ENCODE results near the gene SLC25A22. TPM values are rescaled to one million over a fixed set of nuclear protein-coding genes. Genes with fewer than 3 reads are reported as not detected.

The SLC25A22 gene
- total RNA-seq, 2 experiments from 2014 or later: 35.7 to 38.3 TPM

GRCh38 chr11:773425-773824 is 24.7 kb downstream of the SLC25A22 start:
- peaks cover 7% of the 10 kb centered on the region for H3K36me3 Mint-ChIP-seq (ENCODE audit: low read depth)
- peaks cover 18% of the 10 kb centered on the region for H3K4me1 Mint-ChIP-seq
- no peak for DNase-seq
- no peaks in the 10 kb centered on the region for H3K27me3 Mint-ChIP-seq
- no peak overlapping the region for H3K27ac Mint-ChIP-seq
- POLR2A ChIA-PET: no interaction called here
- CTCF ChIA-PET: no interaction called here
- no peaks in the 10 kb centered on the region for H3K9me3 Mint-ChIP-seq
- no peak overlapping the region for H3K4me3 Mint-ChIP-seq

- CTCF ChIA-PET: interaction anchor here (1.0 kb wide), 1 partner anchor 34 kb away, joined by 4 read pairs; no protein-coding TSS in a partner anchor
- Mint-ChIP-seq H3K9me3 (no peaks in the 10 kb centered on the region), H3K4me1 (peaks cover 18% of the 10 kb centered on the region), H3K4me3 (no peak overlapping the region), H3K27me3 (no peaks in the 10 kb centered on the region), H3K27ac (no peak overlapping the region), H3K36me3 (ENCODE audit: low read depth) (peaks cover 7% of the 10 kb centered on the region)
- POLR2A ChIA-PET: no interaction called here
- no peak for DNase-seq
Measured at GRCh38 chr11:772429-773390, 25.4 kb downstream of the SLC25A22 start.

DNA sequence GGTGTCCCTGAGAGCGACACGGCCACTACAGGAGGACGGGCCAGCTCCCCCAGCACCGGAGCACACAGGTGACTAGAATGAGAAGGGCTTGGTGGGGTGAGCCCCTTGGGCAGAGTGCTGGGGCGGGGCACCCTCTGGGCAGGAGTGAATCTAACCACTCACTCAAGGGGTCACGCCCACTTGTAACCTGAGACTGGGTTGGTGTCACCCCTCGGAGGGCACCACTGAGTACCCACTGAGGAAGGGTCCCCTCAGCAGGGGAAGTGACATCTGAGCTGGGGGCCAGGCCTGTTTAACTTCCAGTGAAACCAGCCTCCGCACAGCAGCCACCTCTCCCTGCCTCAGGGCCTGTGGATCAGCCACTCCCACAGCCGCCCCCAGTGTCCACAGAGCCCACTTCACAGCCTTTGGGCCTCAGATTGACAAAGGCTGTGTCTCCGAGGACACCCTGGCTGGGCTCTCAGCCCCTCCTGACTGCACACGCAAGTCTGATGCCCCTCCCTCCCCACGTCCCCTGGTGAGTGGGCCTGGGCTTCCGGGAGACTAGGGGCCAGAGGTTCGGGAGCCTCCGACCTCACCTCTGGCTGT is 26.4 kb downstream of the SLC25A22 start:
- ChIA-PET POLR2A (interaction anchor here (1.4 kb wide), 1 partner anchor 24 kb away, joined by 5 read pairs; no protein-coding TSS in a partner anchor), CTCF (interaction anchor here (1.0 kb wide), 1 partner anchor 35 kb away, joined by 4 read pairs; no protein-coding TSS in a partner anchor)
- Mint-ChIP-seq H3K27ac (no peak overlapping the region), H3K4me1 (peaks cover 21% of the 10 kb centered on the region), H3K36me3 (ENCODE audit: low read depth) (peaks cover 8% of the 10 kb centered on the region), H3K4me3 (no peak overlapping the region), H3K9me3 (no peaks in the 10 kb centered on the region), H3K27me3 (no peaks in the 10 kb centered on the region)
- DNase-seq: no peak

DNA sequence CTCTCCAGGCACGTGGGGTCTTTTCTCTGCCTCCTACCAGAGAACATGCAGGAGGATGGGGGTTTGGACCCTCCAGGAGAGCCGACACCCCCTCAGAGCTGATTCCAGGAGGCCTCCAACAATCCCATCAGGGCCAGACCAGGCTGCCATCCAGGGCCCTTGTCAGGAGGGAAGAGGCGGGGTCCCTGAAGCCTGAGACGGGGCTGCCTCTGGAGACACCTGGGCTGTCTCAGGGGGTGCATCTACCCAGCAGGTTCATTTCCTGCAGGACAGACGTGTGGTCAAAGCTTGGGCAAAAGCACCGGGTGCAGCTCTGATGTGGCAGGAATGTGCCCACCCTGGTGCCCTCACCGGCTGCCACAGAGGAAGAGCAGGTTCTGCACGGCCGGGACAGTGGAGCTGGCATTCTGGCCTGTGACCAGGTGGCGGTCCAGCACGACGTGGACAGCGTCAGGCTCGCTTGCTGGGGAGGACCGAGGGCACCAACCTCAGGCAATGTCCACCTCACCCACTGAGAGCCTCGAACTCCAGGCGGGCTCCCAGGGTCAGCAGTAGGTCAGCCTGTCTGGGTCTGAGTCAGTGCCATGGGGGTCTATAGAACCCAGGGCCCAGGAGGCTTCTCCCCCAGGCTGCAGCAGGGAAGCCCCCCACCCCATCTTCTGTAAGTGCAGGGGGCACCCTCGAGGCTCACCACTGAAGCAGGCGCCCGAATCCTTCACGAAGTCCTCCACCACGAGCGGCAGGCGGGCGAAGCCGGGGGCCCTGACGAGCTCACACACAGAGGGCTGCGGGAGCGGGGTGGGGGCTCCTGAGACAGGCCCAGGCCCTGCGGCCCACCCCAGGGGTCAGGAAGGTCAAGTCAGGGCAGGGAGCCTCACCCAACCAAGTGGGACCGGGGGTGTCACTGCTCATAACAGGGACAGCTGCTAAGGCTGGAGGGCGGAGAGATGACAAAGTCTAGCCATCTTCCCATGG is 27.2 kb downstream of the SLC25A22 start:
- H3K9me3 Mint-ChIP-seq: no peaks in the 10 kb centered on the region
- H3K4me3 Mint-ChIP-seq: no peak overlapping the region
- no peak overlapping the region for H3K27ac Mint-ChIP-seq
- peaks cover 17% of the 10 kb centered on the region for H3K4me1 Mint-ChIP-seq
- DNase-seq: no peak
- H3K36me3 Mint-ChIP-seq (ENCODE audit: low read depth): peaks cover 11% of the 10 kb centered on the region
- no peaks in the 10 kb centered on the region for H3K27me3 Mint-ChIP-seq
- POLR2A ChIA-PET: interaction anchor here (1.4 kb wide), 1 partner anchor 25 kb away, joined by 5 read pairs; no protein-coding TSS in a partner anchor
- CTCF ChIA-PET: no interaction called here

GRCh38 chr11:769887-770641 is 28.0 kb downstream of the SLC25A22 start:
- no peaks in the 10 kb centered on the region for H3K9me3 Mint-ChIP-seq
- POLR2A ChIA-PET: interaction anchor here (1.4 kb wide), 1 partner anchor 25 kb away, joined by 5 read pairs; no protein-coding TSS in a partner anchor
- peaks cover 15% of the 10 kb centered on the region for H3K36me3 Mint-ChIP-seq (ENCODE audit: low read depth)
- DNase-seq: no peak
- H3K27me3 Mint-ChIP-seq: no peaks in the 10 kb centered on the region
- CTCF ChIA-PET: no interaction called here
- H3K4me3 Mint-ChIP-seq: no peak overlapping the region
- peaks cover 11% of the 10 kb centered on the region for H3K4me1 Mint-ChIP-seq
- no peak overlapping the region for H3K27ac Mint-ChIP-seq

GRCh38 chr11:767238-767637 is 30.8 kb downstream of the SLC25A22 start:
- Mint-ChIP-seq H3K4me1 (peaks cover 5% of the 10 kb centered on the region), H3K36me3 (ENCODE audit: low read depth) (peaks cover 37% of the 10 kb centered on the region)
- CTCF ChIA-PET: no interaction called here

DNA sequence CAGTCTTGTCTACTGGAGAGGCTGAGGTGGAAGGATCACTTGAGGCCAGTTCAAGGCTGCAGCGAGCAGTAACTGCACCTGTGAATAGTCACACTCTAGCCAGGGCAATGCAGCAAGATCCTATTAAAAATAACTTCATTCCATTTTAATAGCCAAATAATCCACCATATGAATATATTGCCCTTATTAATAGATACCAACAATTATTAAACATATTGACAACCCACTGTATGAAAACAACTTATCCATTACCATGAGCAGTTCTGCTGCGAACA is 31.2 kb downstream of the SLC25A22 start:
- Mint-ChIP-seq H3K27me3 (no peaks in the 10 kb centered on the region), H3K27ac (peak overlapping the region; percentile 10), H3K9me3 (no peaks in the 10 kb centered on the region), H3K4me3 (no peak overlapping the region), H3K36me3 (ENCODE audit: low read depth) (peaks cover 39% of the 10 kb centered on the region), H3K4me1 (peaks cover 5% of the 10 kb centered on the region)
- no peak for DNase-seq
- ChIA-PET POLR2A (no interaction called here), CTCF (no interaction called here)

More at GRCh38 chr11:767238-767637, 30.8 kb downstream of the SLC25A22 start:
- Mint-ChIP-seq H3K27me3 (no peaks in the 10 kb centered on the region), H3K4me3 (no peak overlapping the region), H3K9me3 (no peaks in the 10 kb centered on the region), H3K27ac (peak overlapping the region; percentile 10)
- DNase-seq: no peak
- POLR2A ChIA-PET: no interaction called here

- DNase-seq: no peak
- POLR2A ChIA-PET: interaction anchor here (1.1 to 1.2 kb wide), 2 partner anchors 9 to 18 kb away, joined by 3 read pairs; no protein-coding TSS in a partner anchor
- Mint-ChIP-seq H3K9me3 (no peaks in the 10 kb centered on the region), H3K36me3 (ENCODE audit: low read depth) (peaks cover 44% of the 10 kb centered on the region), H3K4me1 (peaks cover 5% of the 10 kb centered on the region), H3K27ac (no peak overlapping the region), H3K27me3 (no peaks in the 10 kb centered on the region), H3K4me3 (no peak overlapping the region)
- CTCF ChIA-PET: no interaction called here
Measured at GRCh38 chr11:766106-766935, 31.8 kb downstream of the SLC25A22 start.

DNA sequence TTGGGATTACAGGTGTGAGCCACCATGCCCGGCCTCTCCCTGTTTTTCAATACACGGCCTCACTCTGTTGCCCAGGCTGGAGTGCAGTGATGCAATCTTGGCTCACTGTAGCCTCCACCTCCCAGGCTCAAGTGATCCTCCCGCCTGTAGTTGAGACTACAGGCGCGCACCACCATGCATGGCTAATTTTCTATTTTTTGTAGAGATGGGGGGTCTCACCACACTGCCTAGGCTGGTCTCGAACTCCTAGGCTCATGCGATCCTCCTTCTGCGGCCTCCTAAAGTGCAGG is 32.3 kb downstream of the SLC25A22 start:
- H3K4me1 Mint-ChIP-seq: peaks cover 5% of the 10 kb centered on the region
- H3K36me3 Mint-ChIP-seq (ENCODE audit: low read depth): peaks cover 46% of the 10 kb centered on the region
- ChIA-PET POLR2A (interaction anchor here (1.1 to 1.2 kb wide), 2 partner anchors 10 to 18 kb away, joined by 3 read pairs; no protein-coding TSS in a partner anchor), CTCF (no interaction called here)
- no peak for DNase-seq
- H3K9me3 Mint-ChIP-seq: no peaks in the 10 kb centered on the region
- no peaks in the 10 kb centered on the region for H3K27me3 Mint-ChIP-seq
- H3K27ac Mint-ChIP-seq: no peak overlapping the region
- no peak overlapping the region for H3K4me3 Mint-ChIP-seq

DNA sequence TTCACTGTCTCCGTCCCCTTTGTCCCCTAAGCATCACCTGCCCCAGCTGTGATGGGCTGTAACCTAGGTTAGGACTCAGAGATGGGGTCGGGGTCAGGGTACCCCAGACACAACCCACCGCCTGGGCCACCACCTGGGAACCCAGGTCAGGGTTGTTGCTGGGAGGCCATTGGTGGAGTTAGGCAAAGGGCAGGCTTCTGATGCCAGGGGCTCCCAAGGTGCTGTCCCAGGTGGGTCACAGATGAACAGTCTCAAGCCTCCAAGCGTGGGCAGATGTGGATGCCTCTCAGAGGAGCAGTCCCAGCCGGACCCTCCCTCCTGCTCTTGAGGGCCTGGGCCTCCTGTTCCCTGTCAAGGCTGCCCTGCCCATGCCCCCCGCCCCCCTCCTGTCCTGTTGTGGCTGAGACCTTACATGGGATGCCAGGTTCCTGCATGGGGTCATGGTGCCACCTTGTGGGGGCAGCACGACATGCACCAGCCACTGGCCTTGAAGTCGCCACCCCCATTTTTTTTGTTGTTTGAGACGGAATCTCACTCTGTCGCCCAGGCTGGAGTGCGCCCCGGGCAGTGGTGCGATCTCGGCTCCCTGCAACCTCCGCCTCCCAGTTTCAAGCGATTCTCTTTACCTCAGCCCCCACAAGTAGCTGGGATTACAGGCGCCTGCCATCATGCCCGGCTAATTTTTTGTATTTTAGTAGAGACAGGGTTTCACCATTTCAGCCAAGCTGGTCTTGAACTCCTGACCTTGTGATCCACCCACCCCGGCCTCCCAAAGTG is 32.9 kb downstream of the SLC25A22 start:
- ChIA-PET CTCF (interaction anchor here (1.5 kb wide), 1 partner anchor 12 kb away, joined by 3 read pairs; the partner anchor contains the start of gene GATD1), POLR2A (interaction anchor here (0.8 to 1.2 kb wide), 3 partner anchors 11 to 20 kb away, joined by 3 read pairs; no protein-coding TSS in a partner anchor)
- peaks cover 46% of the 10 kb centered on the region for H3K36me3 Mint-ChIP-seq (ENCODE audit: low read depth)
- peaks cover 5% of the 10 kb centered on the region for H3K4me1 Mint-ChIP-seq
- peak; percentile 73 for DNase-seq
- no peak overlapping the region for H3K4me3 Mint-ChIP-seq
- peak overlapping the region; percentile 16 for H3K27ac Mint-ChIP-seq
- no peaks in the 10 kb centered on the region for H3K27me3 Mint-ChIP-seq
- no peaks in the 10 kb centered on the region for H3K9me3 Mint-ChIP-seq

Data from activated CD4-positive, alpha-beta memory T cell treated with anti-CD3 and anti-CD28 coated beads, Interleukin-2, amount 10 ng/mL, durations not matched to agents 7 days and 5 days (primary cell).